GM12865 (cell line): ENCODE results near the gene UBE2F.

Experiments
- DNase-seq: peaks from one replicate; pipeline ENCODE4 v3.0.0; 2010; ENCODE audit warnings: low read depth
- H3K4me3 ChIP-seq: 2 replicates; pipeline ENCODE4 v1.5.1; 2011; ENCODE audit warnings: mild to moderate bottlenecking, low read depth, low read length, control low read depth
- TF ChIP-seq, protein P1 (sequence below): IDR thresholded peaks from 2 replicates; pipeline ENCODE4 v1.5.1; 2011; ENCODE audit warnings: low read length, control low read depth, low read depth, inconsistent platforms; ENCODE audit not compliant: insufficient read depth; ENCODE audit errors: missing control alignments

The UBE2F gene

DNA sequence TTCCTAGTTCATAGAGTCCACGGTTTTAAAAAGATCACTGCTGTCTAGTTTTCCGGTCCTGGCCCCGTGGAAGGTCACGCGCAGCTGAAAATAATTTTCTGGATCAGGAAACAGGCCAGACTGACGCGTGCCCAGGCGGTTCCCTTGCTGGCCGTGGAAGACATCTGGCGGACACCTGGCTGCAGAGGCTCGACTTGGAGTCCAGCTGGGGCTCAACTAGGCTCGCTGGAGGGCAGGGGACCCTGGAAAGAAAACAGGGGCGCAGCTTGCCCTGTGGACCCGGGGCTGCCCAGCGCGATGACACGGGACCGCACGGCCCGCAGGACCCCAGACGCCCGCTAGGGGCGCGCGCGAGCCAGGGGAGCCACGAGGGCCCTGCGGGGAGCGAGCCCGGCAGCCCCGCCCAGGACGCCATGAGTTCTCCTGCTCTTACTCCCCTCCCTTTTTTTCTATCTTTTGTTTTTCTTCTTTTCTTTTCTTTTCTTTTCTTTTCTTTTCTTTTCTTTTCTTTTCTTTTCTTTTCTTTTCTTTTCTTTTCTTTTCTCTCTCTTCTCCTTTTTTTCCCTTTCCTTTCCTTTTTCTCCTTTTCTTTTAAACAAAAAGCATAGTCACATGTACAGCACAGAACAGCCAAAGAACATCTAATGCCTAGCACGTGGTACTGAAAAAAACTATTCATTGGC, 43.2 kb upstream of the UBE2F start:
- DNase-seq, result peak; percentile 45
- TF ChIP-seq, protein P1, sequence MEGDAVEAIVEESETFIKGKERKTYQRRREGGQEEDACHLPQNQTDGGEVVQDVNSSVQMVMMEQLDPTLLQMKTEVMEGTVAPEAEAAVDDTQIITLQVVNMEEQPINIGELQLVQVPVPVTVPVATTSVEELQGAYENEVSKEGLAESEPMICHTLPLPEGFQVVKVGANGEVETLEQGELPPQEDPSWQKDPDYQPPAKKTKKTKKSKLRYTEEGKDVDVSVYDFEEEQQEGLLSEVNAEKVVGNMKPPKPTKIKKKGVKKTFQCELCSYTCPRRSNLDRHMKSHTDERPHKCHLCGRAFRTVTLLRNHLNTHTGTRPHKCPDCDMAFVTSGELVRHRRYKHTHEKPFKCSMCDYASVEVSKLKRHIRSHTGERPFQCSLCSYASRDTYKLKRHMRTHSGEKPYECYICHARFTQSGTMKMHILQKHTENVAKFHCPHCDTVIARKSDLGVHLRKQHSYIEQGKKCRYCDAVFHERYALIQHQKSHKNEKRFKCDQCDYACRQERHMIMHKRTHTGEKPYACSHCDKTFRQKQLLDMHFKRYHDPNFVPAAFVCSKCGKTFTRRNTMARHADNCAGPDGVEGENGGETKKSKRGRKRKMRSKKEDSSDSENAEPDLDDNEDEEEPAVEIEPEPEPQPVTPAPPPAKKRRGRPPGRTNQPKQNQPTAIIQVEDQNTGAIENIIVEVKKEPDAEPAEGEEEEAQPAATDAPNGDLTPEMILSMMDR, result peak; percentile 64
- H3K4me3 ChIP-seq, result no peak overlapping the region

DNA sequence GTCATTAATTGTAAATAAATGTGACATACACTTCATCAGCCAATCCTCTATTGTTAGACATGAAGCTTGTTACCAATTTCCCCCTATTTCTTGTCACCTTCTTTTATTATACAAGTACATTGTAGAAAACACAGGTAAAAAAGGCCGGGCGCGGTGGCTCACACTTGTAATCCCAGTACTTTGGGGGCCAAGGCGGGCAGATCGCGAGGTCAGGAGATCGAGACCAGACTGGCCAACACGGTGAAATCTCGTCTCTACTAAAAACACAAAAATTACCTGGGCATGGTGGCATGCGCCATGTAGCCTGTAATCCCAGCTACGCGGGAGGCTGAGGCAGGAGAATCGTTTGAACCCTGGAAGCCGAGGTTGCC, 42.7 kb upstream of the UBE2F start:
- no peak overlapping the region for H3K4me3 ChIP-seq
- TF ChIP-seq, protein P1, result no peak
- DNase-seq, result no peak

DNA sequence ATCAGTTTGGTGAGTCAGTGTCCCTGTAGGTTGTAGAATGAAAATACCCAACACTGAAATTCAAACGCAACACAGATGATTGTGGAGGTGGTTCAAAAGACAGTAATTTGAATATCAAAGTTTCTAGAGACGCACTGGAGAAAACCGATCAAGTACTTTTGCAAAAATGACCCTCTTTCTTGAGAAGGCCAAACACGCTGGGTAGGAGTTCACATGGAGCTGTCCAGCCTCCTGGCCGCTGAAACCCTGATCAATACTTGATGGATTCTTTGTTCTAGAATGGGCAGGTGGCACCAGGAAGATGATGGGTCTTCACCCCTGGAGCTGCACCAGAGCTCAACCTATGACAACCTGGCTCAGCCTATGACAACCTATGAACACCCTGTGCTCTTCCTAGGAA, 39.7 kb upstream of the UBE2F start:
- TF ChIP-seq, protein P1, result no peak
- no peak for DNase-seq
- H3K4me3 ChIP-seq, result no peak overlapping the region

DNA sequence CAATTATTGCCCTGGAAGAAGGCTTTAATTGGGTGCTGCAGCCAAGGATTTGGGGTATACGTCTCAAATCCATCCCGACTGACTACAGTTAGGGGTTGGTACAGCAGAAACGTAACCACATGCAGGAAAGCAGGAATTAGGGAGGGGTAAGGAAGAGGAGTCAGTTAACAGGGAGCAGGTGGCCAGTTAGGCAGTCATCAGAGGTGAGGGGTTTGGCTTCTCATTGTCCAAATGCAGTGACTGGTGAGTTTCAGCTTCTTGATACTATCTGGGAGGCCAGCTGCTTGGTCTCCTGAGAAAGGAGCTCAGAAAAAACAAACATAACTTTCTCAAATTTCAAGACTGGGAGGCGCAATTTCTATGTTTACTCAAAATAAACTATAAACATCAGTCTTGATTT, 38.8 kb upstream of the UBE2F start:
- H3K4me3 ChIP-seq, result no peak overlapping the region
- DNase-seq, result no peak
- TF ChIP-seq, protein P1, result no peak

DNA sequence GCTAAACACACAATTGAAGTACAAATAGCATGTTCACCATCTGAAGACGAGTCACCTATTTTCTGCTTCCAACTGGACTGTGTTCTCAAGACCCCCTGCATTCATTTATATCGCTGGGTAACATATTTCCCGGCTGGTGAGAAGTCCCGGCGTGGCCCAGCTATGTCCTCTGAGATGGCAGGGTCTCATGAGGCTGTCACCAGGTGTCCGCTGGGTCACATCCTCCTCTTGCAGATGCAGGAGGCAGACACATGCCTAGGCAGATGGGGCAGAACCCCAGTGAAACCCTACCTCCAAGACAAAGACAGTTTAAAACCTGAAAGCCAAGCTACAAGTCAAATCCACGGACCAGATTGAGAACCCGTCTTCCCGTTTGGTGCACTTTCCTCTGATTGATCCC, 36.8 kb upstream of the UBE2F start:
- TF ChIP-seq, protein P1, result no peak
- no peak overlapping the region for H3K4me3 ChIP-seq
- DNase-seq, result no peak

DNA sequence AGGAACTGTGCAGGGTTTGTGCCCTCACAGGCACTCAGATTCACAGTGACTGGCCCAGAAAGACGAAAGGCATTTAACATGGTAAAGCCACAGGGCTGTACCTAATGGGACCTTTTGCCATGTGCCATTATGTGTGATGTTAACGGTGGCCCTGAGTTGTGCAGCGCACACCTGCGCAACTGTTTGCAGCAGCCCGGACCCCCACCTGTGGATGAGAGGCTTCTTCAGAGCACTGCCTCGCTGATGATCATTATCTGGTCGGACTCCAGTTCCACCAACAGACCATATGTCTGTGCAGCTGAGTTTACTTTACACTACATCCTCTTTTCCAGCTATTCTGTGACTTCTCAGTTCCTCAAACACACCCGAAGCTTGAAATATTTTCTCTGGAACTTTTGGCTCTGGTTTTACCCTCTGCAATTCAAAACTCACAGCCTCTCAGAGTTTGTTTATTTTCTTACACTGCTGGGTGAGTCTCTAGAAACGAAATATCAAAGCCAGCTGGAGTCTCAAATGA, 35.6 kb upstream of the UBE2F start:
- DNase-seq, result peak; percentile 20
- H3K4me3 ChIP-seq, result no peak overlapping the region
- TF ChIP-seq, protein P1, result no peak

DNA sequence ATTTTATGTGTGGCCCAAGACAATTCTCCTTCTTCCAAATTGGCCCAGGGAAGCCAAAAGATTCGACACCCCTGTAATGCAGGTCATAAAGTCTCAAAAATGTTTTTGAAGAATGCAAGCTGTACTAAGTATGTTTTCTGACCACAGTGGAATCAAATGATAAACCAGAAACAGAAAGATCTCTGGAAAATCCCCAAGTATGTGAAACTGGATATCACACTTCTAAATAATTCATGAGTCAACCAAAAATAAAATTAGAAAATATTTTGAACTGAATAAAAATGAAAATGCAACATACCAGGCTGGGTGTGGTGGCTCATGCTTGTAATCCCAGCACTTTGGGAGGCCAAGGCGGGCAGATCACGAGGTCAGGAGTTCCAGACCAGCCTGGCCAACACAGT, 34.1 kb upstream of the UBE2F start:
- H3K4me3 ChIP-seq, result no peak overlapping the region
- TF ChIP-seq, protein P1, result no peak
- peak; percentile 20 for DNase-seq
